Activated CD4-positive, CD25-positive, alpha-beta regulatory T cell treated with anti-CD3 and anti-CD28 coated beads, Interleukin-2, amount 50 U/mL, for 72 hours (primary cell): Measurements from ENCODE around the gene SP3.

Source experiments
- DNase-seq: peaks from one replicate; pipeline ENCODE4 v3.0.0; 2021

The SP3 gene

GRCh38 chr2:173993459-173993858 lies 28.3 kb upstream of the SP3 start:
- no peak for DNase-seq

- DNase-seq = no peak
These were observed 26.8 kb upstream of the SP3 start for GRCh38 chr2:173991856-173992588.

- DNase-seq = no peak
These were observed 26.0 kb upstream of the SP3 start for GRCh38 chr2:173990970-173991819.

GRCh38 chr2:173990245-173990644 lies 25.1 kb upstream of the SP3 start:
- no peak for DNase-seq

GRCh38 chr2:173989884-173990215 lies 24.7 kb upstream of the SP3 start:
- DNase-seq = no peak

GRCh38 chr2:173989160-173989883 lies 24.1 kb upstream of the SP3 start:
- no peak for DNase-seq

GRCh38 chr2:173986805-173987204 lies 21.6 kb upstream of the SP3 start:
- no peak for DNase-seq

- DNase-seq = no peak
These were observed 20.4 kb upstream of the SP3 start for GRCh38 chr2:173985605-173985992.

- DNase-seq = no peak
These were observed 19.9 kb upstream of the SP3 start for GRCh38 chr2:173984866-173985604.

- no peak for DNase-seq
These were observed 18.3 kb upstream of the SP3 start for GRCh38 chr2:173983391-173983871.

- DNase-seq = no peak
These were observed 17.7 kb upstream of the SP3 start for GRCh38 chr2:173982918-173983317.

GRCh38 chr2:173982182-173982714 lies 17.1 kb upstream of the SP3 start:
- no peak for DNase-seq

GRCh38 chr2:173981520-173981919 lies 16.3 kb upstream of the SP3 start:
- no peak for DNase-seq

- DNase-seq = no peak
These were observed 14.7 kb upstream of the SP3 start for GRCh38 chr2:173979751-173980351.

- DNase-seq = no peak
These were observed 13.3 kb upstream of the SP3 start for GRCh38 chr2:173978447-173978846.

- DNase-seq = no peak
These were observed 7.5 kb upstream of the SP3 start for GRCh38 chr2:173972636-173973035.

- no peak for DNase-seq
These were observed 7.0 kb upstream of the SP3 start for GRCh38 chr2:173972165-173972564.

- no peak for DNase-seq
These were observed 5.3 kb upstream of the SP3 start for GRCh38 chr2:173970516-173970924.

GRCh38 chr2:173969886-173970285 lies 4.7 kb upstream of the SP3 start:
- no peak for DNase-seq

- no peak for DNase-seq
These were observed 3.4 kb upstream of the SP3 start for GRCh38 chr2:173968551-173968950.

GRCh38 chr2:173966274-173967098 lies 1.3 kb upstream of the SP3 start:
- no peak for DNase-seq
